WERI-Rb-1 (cell line): Measurements from ENCODE around the gene HINT2.

Experiments
- DNase-seq: peaks from one replicate; pipeline ENCODE4 v3.0.0-alpha.2; 2020
- H3K27ac ChIP-seq: fragments of 250-450 bp; sonication (Bioruptor Pico); 2 replicates; pipeline ENCODE4 v1.5.1; 2020; ENCODE audit warnings: mild to moderate bottlenecking, moderate library complexity
- H3K27me3 ChIP-seq: fragments of 250-450 bp; sonication (Bioruptor Pico); 2 replicates; pipeline ENCODE4 v1.5.1; 2021; ENCODE audit warnings: mild to moderate bottlenecking, low read depth, moderate library complexity; ENCODE audit not compliant: insufficient read depth, severe bottlenecking
- H3K36me3 ChIP-seq: fragments of 250-450 bp; sonication (Bioruptor Pico); 2 replicates; pipeline ENCODE4 v1.5.1; 2020; ENCODE audit warnings: mild to moderate bottlenecking, moderate library complexity
- H3K4me3 ChIP-seq: 2 replicates; pipeline ENCODE4 v1.5.1; 2011; ENCODE audit warnings: low read depth, mild to moderate bottlenecking, control low read depth, low read length
- H3K9me3 ChIP-seq: fragments of 250-450 bp; sonication (Bioruptor Pico); 2 replicates; pipeline ENCODE4 v1.5.1; 2021; ENCODE audit warnings: mild to moderate bottlenecking, moderate library complexity; ENCODE audit not compliant: severe bottlenecking
- TF ChIP-seq, protein P1 (sequence below): IDR thresholded peaks from 2 replicates; pipeline ENCODE4 v1.5.1; 2011; ENCODE audit warnings: low read depth, mild to moderate bottlenecking, control low read depth, inconsistent platforms, low read length

Gene HINT2

DNA sequence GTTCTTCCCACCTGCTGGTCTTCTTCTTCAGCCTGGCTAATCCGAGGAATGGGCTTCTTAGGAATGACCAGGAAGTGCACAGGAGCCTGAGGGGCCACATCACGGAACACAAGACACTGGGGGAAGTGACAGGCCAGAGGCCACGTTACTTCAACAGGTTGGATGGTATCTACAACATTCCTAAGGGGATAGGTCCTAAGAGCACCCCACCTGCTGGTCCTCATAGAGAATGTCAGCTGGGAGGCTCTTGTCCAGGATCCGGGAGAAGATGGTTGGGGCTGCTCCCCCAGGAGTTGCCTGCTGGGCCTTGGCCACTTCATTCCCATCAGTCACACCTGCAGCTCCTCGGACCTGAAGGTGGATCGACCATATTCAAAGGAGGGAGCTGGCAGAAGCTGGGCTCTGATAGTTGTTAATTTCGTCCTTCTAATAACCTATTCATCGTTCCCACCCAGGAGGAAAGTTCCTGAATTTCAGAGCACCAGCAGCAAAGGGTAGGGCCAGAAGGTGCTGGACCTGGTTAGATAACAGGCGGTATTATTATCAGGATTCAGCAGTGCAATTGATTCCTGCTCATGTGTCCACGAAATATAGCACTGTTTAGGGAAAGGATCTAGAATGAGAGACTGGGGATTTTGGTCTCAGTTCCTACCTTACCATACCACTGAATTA is 1.3 kb downstream of the HINT2 start:
- H3K36me3 ChIP-seq, result peaks cover 19% of the 10 kb centered on the region
- TF ChIP-seq, protein P1, sequence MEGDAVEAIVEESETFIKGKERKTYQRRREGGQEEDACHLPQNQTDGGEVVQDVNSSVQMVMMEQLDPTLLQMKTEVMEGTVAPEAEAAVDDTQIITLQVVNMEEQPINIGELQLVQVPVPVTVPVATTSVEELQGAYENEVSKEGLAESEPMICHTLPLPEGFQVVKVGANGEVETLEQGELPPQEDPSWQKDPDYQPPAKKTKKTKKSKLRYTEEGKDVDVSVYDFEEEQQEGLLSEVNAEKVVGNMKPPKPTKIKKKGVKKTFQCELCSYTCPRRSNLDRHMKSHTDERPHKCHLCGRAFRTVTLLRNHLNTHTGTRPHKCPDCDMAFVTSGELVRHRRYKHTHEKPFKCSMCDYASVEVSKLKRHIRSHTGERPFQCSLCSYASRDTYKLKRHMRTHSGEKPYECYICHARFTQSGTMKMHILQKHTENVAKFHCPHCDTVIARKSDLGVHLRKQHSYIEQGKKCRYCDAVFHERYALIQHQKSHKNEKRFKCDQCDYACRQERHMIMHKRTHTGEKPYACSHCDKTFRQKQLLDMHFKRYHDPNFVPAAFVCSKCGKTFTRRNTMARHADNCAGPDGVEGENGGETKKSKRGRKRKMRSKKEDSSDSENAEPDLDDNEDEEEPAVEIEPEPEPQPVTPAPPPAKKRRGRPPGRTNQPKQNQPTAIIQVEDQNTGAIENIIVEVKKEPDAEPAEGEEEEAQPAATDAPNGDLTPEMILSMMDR, result peak; percentile 72
- peak overlapping the region; percentile 73 for H3K4me3 ChIP-seq
- H3K27me3 ChIP-seq, result no peaks in the 10 kb centered on the region
- peak; percentile 43 for DNase-seq
- H3K9me3 ChIP-seq, result no peaks in the 10 kb centered on the region
- H3K27ac ChIP-seq, result peak overlapping the region; percentile 99

DNA sequence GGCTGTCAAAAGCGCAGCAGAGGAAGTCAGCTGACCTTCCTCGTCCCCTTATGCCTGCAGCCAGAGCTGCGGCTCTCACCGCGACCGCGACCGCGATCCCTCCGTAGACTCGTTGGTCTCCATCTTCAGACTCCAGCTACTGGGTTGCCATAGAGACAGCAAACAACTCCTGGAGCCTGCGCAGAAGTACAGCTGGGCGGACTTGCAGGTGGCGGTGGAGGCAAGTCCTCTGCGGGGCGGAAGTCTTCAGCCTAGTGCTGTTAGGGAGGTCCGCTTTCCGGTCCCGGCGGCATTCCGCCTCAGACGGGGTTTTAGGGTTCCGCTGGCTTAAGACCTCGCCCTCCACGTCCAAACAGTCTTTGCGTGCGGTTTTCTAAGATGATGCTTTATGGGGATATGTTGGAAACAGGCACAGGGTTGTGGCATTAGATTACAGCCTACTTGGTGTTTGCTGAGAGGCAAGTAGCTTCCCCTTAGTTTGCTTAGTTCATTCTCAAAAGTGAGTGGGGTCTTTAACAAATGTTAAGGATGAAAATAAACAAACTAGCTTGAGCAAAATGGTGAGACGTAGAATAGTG is 2.7 kb downstream of the HINT2 start, which contains the start of gene SPAG8:
Gene SPAG8 (minus strand): TSS at position 238 of the 578 bp plus-strand sequence. CDS start 115 bp downstream, at position 123.
- peaks cover 33% of the 10 kb centered on the region for H3K36me3 ChIP-seq
- no peak within 1 kb of the TSS for H3K27ac ChIP-seq
- H3K27me3 ChIP-seq, result no peaks in the 10 kb centered on the region
- no peaks in the 10 kb centered on the region for H3K9me3 ChIP-seq
- TF ChIP-seq, protein P1, result no peak
- peak within 1 kb of the TSS; percentile 39 for H3K4me3 ChIP-seq
- DNase-seq, result peak; percentile 95

DNA sequence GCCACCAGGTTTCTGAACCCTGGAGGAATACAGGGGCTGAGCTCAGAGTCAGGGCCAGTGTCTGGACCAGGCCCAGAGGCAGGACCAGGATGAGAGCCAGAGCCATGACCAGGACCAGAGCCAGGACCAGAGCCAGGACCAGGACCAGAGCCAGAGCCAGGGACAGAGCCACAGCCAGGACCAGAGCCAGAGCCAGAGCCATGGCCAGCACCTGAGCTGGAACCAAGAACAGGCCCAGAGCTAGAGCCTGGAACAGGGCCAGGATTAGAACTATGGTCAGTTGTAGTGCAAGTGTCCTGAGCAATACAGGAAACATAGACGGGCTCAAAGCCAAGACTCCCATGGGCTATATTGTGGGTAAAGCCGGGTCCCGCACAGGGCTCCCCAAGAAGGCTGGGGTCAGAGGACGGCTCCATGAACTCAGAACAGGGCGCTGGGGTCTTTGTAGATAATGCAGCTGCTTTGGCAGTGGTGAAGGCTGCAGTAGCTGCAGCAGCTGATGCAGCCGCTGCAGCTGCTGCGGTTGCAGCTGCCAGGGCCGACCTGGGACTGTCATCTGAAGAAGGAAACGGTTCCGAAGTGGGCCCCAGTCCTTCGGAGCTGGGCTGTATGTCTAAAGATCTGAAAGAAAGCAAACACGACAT is 3.3 kb downstream of the HINT2 start:
- no peaks in the 10 kb centered on the region for H3K27me3 ChIP-seq
- no peaks in the 10 kb centered on the region for H3K9me3 ChIP-seq
- TF ChIP-seq, protein P1, result no peak
- peaks cover 37% of the 10 kb centered on the region for H3K36me3 ChIP-seq
- H3K4me3 ChIP-seq, result peak overlapping the region; percentile 39
- DNase-seq, result no peak
- H3K27ac ChIP-seq, result no peak overlapping the region

DNA sequence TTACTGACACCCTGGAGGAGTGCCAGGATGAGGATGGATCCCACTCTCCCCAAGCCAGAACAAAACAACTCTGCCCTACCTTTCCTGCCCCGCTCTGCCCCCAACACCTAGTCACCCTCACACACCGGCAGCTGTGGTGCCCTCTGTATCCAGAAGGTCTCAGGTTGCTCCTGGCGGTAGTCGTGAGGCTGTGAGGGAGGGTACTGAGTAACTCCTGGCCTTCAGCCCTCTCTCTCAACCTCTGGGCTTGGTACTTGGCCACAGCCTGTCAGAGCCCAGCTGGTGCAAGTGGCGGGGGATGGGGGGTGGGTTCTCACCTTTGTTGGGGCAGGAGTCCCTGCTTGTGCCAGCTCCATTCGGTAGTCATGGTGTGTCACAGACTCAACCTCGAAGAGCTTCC is 4.7 kb downstream of the HINT2 start:
- Histone ChIP-seq H3K27ac (no peak overlapping the region), H3K27me3 (no peaks in the 10 kb centered on the region), H3K4me3 (no peak overlapping the region), H3K9me3 (no peaks in the 10 kb centered on the region), H3K36me3 (peaks cover 51% of the 10 kb centered on the region)
- no peak for DNase-seq
- TF ChIP-seq, protein P1, result no peak

DNA sequence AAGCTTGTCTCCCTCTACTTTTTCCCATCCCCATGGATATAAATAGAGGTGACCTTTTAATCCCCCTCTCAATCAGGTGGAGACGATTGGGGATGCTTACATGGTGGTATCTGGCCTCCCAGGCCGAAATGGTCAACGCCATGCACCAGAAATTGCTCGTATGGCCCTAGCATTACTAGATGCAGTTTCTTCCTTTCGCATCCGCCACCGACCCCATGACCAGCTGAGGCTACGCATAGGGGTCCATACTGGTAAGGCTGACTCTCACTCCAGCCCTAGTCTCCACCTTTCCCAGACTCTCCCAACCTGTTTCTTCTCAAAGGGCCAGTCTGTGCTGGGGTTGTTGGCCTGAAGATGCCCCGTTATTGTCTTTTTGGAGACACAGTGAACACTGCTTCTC is 6.4 kb downstream of the HINT2 start:
- H3K27ac ChIP-seq, result no peak overlapping the region
- TF ChIP-seq, protein P1, result no peak
- no peak for DNase-seq
- H3K4me3 ChIP-seq, result no peak overlapping the region
- H3K36me3 ChIP-seq, result peaks cover 55% of the 10 kb centered on the region
- no peaks in the 10 kb centered on the region for H3K27me3 ChIP-seq
- H3K9me3 ChIP-seq, result no peaks in the 10 kb centered on the region
